Activated CD4-positive, alpha-beta T cell treated with anti-CD3 and anti-CD28 coated beads for 4 hours (primary cell): Measurements from ENCODE around the gene PGM2.

Source experiments
- DNase-seq, 2 donors: peaks; one replicate each; pipeline ENCODE4 v3.0.0-alpha.2; 2020

The PGM2 gene

DNA sequence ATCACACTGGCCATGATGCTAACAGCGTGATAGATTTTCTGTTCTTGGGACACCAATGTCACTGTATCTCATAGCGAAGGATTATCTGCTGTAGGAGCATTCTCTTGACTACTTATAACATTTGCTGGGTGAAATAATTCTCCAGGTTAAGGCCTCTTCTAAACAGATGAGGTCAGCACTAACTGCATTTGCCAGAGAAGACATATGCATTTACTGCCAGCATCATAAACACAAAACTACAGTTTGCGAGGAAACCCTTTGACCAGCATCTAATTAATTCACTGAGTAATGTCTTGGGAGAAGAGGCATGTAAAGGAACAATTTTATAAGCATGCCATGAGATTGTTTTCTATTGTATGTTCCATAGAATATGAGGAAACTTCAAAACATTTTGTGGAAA lies 78.3 kb downstream of the PGM2 start:
- DNase-seq = no peak

DNA sequence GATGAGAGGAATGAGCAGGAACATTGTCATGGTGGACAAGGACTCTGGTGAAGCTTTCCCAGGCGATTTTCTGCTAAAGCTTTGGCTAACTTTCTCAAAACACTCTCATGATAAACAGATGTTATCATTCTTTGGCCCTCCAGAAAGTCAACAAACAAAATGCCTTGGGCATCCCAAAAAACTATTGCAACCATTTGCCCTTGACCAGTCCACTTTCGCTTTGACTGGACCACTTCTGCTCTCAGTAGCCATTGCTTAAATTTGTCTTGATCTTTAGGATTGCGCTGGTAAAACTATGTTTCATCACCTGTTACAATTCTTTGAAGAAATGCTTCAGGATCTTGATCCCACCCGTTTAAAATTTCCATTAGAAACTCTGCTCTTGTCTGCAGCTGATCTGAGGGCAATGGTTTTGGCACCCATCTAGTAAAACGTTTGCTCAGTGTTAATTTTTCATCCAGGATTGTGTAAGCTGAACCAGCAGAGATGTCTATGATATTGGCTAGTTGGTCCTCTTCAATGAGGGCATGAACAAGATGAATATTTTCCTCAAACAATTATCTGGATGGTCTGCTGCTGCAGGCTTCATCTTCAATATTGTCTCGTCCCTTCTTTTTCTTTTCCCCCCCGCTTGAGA lies 79.2 kb downstream of the PGM2 start:
- no peak for DNase-seq

DNA sequence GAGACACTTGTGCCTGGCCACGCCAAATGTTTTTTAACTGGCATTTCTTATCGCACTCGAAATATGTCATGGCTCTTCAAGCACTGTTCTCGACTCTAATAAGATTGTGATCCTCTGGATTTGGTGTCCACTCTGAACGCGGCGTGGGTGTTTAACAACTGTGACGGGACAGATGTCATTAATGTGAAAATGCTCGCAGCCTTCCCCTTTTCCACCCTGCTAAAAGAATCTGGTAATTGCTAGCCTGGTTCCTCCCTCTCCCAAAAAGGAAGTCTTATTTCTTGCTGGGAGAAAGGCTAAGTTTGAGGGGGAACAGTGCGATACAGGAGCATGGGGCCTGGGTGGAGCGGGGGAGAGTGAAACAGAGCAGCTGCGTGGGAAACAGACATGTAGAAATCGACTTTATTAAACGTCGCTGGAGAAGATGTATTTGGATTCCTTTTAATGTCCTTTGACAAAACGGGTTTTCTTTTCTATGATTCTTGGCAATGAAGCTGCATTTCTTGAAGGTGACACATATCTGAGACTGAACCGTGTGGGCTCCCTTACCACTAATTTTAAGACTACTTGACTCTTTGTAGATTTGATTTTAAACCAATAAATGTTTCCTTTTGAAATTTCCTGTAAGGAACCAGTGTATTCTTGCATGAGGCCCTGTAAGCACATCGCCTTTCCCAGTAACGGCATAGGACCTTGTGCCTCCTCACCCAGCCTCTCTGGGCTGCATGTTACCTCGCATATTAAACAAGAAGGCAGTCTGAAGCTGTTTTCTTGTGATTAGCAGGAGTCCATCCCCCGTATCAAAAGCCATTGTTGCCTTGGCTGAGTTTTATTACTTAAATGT lies 82.2 kb downstream of the PGM2 start:
- DNase-seq = no peak

GRCh38 chr4:37909332-37910090 lies 83.0 kb downstream of the PGM2 start:
- no peak for DNase-seq

GRCh38 chr4:37910091-37910486 lies 83.6 kb downstream of the PGM2 start:
- DNase-seq = no peak
